Thymus (tissue), 11 donors: ENCODE data around the gene MLLT10. TPM values are rescaled to one million over a fixed set of nuclear protein-coding genes. Genes with fewer than 3 reads are reported as not detected.

Experiments
- DNase-seq, 9 donors: peaks; one replicate each; pipeline ENCODE4 v3.0.0-alpha.2; 2013; ENCODE audit warnings: low spot score in 9 of 9, low read depth in 6 of 9, missing footprints in 1 of 9
- H3K27ac ChIP-seq, 2 donors: one replicate each; pipeline ENCODE4 v1.5.1; 2013; ENCODE audit warnings: control low read depth in 1 of 2, low read depth in 1 of 2, low read length in 1 of 2, mild to moderate bottlenecking in 1 of 2, moderate library complexity in 1 of 2
- H3K27me3 ChIP-seq, 2 donors: one replicate each; pipeline ENCODE4 v1.5.1; 2013; ENCODE audit warnings: low read length in 1 of 2; ENCODE audit not compliant: control insufficient read depth in 2 of 2, insufficient read depth in 1 of 2
- H3K36me3 ChIP-seq, 2 donors: one replicate each; pipeline ENCODE4 v1.5.1; 2013; ENCODE audit warnings: low read length in 1 of 2, mild to moderate bottlenecking in 1 of 2, moderate library complexity in 1 of 2; ENCODE audit not compliant: control insufficient read depth in 2 of 2, insufficient read depth in 2 of 2
- H3K4me1 ChIP-seq, 2 donors: one replicate each; pipeline ENCODE4 v1.5.1; 2013; ENCODE audit warnings: low read length in 2 of 2; ENCODE audit not compliant: control insufficient read depth in 2 of 2, insufficient read depth in 2 of 2
- H3K4me3 ChIP-seq, 2 donors: one replicate each; pipeline ENCODE4 v1.5.1; 2013; ENCODE audit warnings: low read length in 2 of 2, control low read depth in 1 of 2, mild to moderate bottlenecking in 1 of 2
- H3K9me3 ChIP-seq, 2 donors: one replicate each; pipeline ENCODE4 v1.5.1; 2013; ENCODE audit warnings: low read length in 1 of 2, mild to moderate bottlenecking in 1 of 2; ENCODE audit not compliant: control insufficient read depth in 2 of 2, insufficient read depth in 1 of 2
- WGBS: extraction: QIAGEN DNeasy Blood & Tissue Kit; methylation state at CpG from one replicate; pipeline ENCODE4 v1.1.7; 2013; 5-methylcytosine and 5-hydroxymethylcytosine counted together
- polyA plus RNA-seq: library from polyadenylated mRNA; stranded (reverse); fragments of 200-250 nt; gene quantifications from one replicate; pipeline ENCODE4 v1.2.3, GENCODE V29; 2013
- total RNA-seq: library from RNA; stranded (reverse); fragments of 120-200 nt; gene quantifications from one replicate; pipeline ENCODE4 v1.2.4, GENCODE V29; 2013
- donor health status: healthy.

MLLT10 gene
- total and polyA plus RNA-seq, 2 donors, result 23.0 to 27.9 TPM

DNA sequence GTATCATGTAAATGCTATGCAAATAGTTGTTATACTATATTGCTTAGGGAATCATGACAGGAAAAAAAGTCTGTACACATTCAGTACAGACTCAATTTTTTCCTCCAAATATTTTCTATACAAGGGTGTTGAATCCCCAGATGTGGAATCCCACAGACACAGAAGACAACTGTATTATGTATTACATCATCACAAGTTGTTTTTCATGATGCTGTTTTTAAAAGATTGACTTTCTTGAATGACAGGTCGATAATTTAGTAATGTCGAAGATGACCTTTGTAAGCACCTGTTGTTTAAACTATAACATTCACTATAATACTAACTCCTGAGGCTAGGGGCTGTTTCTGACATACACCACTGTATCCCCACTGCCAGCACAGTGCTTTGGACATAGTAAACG, 143.5 kb downstream of the MLLT10 start:
- Histone ChIP-seq H3K36me3 (peaks cover 6 to 14% of the 10 kb centered on the region in 2 donors), H3K4me3 (no peak overlapping the region), H3K27ac (no peak overlapping the region), H3K9me3 (no peaks in the 10 kb centered on the region), H3K4me1 (no peaks in the 10 kb centered on the region), H3K27me3 (no peaks in the 10 kb centered on the region)
- DNase-seq, result no peak
- WGBS, result 98% methylated on average over 3 of the region's 3 CpGs

DNA sequence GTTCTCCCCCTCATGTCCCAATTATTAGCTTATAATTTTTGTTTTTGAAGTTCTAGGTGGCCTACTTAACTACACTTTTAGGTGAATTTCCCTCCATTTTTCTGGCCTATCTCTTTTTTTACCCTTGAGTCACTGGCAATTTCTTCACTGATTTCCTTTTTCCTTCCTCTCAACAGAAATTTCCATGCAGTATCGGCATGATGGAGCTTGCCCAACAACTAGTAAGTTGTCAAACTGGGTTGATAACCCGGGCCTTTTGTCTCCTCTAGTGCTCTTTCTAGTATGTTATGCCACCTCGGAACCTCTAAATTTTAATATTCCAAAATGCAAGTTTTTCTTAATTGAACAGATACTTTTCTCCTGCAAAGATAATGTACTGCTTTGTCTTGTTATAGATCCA, 147.1 kb downstream of the MLLT10 start:
- Histone ChIP-seq H3K4me3 (no peak overlapping the region), H3K9me3 (no peaks in the 10 kb centered on the region), H3K4me1 (no peaks in the 10 kb centered on the region), H3K36me3 (peaks cover 0 to 8% of the 10 kb centered on the region in 2 donors), H3K27me3 (no peaks in the 10 kb centered on the region), H3K27ac (no peak overlapping the region)
- DNase-seq, result no peak
- 97% methylated on average over 3 of the region's 3 CpGs for WGBS

DNA sequence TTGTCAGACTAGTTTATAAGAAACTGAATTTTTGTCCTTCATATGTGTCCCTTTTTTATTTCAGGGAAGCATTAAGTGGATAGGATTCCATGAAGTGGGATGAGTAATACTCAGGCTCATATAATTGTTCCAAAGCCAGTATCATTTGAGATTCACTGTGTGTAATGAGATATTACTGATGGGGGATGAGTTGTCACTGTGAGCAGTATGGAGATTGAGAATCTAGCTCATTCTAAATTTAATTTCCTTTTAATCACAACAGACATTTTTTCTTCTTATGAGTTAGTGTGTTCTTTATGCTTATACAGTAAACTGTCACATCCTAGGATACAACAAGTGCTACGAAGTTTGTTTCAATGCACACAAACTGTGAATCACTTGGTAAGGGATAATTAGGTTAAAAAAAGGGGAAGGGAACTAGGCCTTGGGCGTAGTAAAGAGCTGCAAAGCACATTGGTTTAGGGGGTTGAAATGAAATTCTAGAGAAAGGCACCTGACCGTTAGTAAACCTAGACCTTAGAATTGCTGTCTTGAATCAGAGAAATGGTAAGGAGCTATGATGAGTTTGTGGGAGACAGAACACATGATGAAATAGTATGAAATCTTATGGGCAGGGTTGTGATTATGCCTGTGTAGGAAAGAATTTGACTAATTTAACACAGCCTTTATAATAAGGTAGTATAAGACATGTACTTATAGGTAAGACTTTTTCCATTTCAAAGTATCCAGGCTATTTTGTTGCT, 153.4 kb downstream of the MLLT10 start:
- Histone ChIP-seq H3K4me1 (no peaks in the 10 kb centered on the region), H3K27ac (no peak overlapping the region), H3K36me3 (peaks cover 0 to 7% of the 10 kb centered on the region in 2 donors), H3K9me3 (no peaks in the 10 kb centered on the region), H3K27me3 (no peaks in the 10 kb centered on the region), H3K4me3 (no peak overlapping the region)
- no peak for DNase-seq
- 98% methylated on average over 3 of the region's 3 CpGs for WGBS

DNA sequence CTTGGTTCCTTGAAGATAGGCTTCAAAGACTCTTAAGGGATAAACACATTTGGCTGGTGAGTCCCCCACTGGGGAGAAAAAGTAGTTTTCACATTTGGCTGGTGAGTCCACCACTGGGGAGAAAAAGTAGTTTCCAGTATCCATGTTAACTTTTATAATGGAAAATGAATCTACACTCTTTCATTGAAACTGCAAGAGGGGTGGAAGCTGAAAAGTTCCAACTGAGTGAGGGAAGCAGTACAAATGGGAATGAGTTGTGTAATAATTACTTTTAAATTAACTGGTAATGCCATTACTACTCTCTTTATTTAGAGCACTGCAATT, 153.9 kb downstream of the MLLT10 start:
- no peak for DNase-seq
- H3K36me3 ChIP-seq, result peaks cover 0 to 7% of the 10 kb centered on the region in 2 donors
- H3K27ac ChIP-seq, result no peak overlapping the region
- H3K4me1 ChIP-seq, result no peaks in the 10 kb centered on the region
- no peak overlapping the region for H3K4me3 ChIP-seq
- no peaks in the 10 kb centered on the region for H3K27me3 ChIP-seq
- no peaks in the 10 kb centered on the region for H3K9me3 ChIP-seq

DNA sequence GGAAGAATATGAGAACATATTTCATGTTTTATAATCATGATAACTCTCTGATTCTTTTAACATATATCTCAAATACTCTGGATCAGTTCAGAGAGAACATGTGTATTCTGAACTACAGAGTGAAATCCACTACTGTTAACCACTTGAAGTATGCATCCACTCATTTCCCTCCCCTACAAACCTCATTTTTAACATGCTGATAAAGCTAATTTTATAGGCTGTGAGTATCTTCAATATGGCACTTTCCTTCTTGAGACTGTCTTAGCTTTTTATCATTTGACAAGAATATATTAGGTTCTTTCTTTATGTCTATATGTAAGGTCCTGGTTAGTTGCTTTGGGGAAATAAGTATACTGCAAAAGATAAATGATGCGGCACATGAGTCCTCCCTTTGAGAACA, 154.8 kb downstream of the MLLT10 start:
- Histone ChIP-seq H3K4me1 (no peaks in the 10 kb centered on the region), H3K36me3 (peaks cover 0 to 7% of the 10 kb centered on the region in 2 donors), H3K9me3 (no peaks in the 10 kb centered on the region), H3K4me3 (no peak overlapping the region), H3K27me3 (no peaks in the 10 kb centered on the region), H3K27ac (no peak overlapping the region)
- DNase-seq, result no peak
- WGBS, result 97% methylated on average over 1 of the region's 1 CpG

DNA sequence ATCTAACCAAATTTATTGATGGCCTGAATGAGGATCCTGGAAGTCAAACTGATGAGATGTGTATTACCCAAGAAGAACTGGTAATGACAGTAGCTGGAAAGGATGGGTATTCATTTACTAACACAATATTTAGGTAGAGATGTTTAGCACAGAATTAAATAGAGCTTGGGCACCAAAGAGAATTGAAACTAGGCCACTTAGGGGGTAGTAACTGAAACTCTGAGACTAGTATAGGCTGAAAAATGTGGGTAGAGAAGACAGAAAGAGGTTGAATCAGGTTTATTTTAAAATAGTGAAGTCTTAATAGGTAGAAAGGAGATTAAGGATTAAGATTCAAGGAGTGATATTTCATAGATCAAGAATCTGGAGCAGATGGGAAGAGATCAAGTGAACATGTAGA, 155.8 kb downstream of the MLLT10 start:
- peaks cover 0 to 7% of the 10 kb centered on the region in 2 donors for H3K36me3 ChIP-seq
- no peak overlapping the region for H3K4me3 ChIP-seq
- H3K9me3 ChIP-seq, result no peaks in the 10 kb centered on the region
- H3K27me3 ChIP-seq, result no peaks in the 10 kb centered on the region
- no peak overlapping the region for H3K27ac ChIP-seq
- H3K4me1 ChIP-seq, result no peaks in the 10 kb centered on the region
- no peak for DNase-seq

DNA sequence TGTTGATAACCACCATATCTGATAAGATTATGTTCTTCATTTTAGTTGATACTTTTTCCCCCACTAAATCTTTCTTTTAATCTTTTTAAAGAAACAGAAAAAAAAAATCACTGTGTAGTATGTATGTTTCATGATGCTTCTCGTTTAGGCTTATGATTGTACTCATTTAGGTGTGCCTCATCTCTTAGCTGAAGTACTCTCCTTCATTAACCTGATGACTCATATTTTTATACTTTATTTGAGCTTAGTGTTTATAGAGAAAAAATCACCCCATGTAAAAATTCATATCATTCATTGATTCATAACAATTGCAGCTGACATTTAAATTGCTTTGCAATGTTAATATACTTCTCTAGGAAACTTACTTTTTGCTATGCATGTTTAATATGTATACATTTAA, 158.9 kb downstream of the MLLT10 start:
- H3K4me3 ChIP-seq, result no peak overlapping the region
- WGBS, result 99% methylated on average over 1 of the region's 1 CpG
- H3K27ac ChIP-seq, result no peak overlapping the region
- no peak for DNase-seq
- H3K36me3 ChIP-seq, result peaks cover 0 to 7% of the 10 kb centered on the region in 2 donors
- no peaks in the 10 kb centered on the region for H3K9me3 ChIP-seq
- no peaks in the 10 kb centered on the region for H3K4me1 ChIP-seq
- H3K27me3 ChIP-seq, result no peaks in the 10 kb centered on the region

DNA sequence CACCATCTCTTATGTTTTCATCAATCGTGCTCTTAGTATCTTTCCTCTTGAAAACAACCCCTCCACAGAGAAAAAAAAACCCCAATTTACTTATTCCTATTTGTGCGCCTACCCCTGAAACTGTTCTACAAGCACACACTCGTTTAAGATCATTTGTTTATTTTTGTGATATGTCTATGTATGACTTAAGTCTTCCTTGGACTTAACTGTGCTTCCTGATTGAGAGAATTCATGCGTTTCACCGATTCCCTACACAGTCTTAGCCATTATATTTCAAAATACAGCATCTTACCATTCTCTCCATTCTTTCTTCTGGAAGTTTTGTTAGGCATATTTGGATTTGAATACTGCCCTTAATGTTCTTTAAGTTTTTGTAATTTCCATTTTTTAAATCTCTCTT, 159.4 kb downstream of the MLLT10 start:
- Histone ChIP-seq H3K4me3 (no peak overlapping the region), H3K9me3 (no peaks in the 10 kb centered on the region), H3K4me1 (no peaks in the 10 kb centered on the region), H3K36me3 (peaks cover 0 to 3% of the 10 kb centered on the region in 2 donors), H3K27ac (no peak overlapping the region), H3K27me3 (no peaks in the 10 kb centered on the region)
- 95% methylated on average over 5 of the region's 5 CpGs for WGBS
- DNase-seq, result no peak

DNA sequence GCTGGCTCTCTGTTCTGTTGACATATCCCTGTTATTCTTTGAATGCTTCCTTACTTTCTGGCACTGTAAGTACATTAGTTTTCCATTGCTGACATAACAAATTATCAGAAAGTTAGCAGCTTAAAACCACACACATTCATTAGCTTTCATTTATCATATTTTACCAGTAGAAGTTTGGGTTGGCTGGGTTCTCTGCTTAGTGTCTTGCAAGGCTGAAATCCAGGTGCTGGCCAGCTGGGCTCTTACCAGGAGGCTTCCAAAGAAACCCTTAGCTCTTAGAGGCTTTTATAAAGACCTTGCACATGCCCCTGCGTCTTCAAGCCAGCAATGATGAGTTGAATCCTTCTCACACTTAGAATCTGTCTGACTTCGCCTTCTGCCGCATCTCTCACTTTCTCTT, 160.6 kb downstream of the MLLT10 start:
- no peak overlapping the region for H3K27ac ChIP-seq
- H3K9me3 ChIP-seq, result no peaks in the 10 kb centered on the region
- peaks cover 0 to 3% of the 10 kb centered on the region in 2 donors for H3K36me3 ChIP-seq
- H3K4me3 ChIP-seq, result no peak overlapping the region
- WGBS, result 96% methylated on average over 3 of the region's 3 CpGs
- no peak for DNase-seq
- H3K27me3 ChIP-seq, result no peaks in the 10 kb centered on the region
- H3K4me1 ChIP-seq, result no peaks in the 10 kb centered on the region

DNA sequence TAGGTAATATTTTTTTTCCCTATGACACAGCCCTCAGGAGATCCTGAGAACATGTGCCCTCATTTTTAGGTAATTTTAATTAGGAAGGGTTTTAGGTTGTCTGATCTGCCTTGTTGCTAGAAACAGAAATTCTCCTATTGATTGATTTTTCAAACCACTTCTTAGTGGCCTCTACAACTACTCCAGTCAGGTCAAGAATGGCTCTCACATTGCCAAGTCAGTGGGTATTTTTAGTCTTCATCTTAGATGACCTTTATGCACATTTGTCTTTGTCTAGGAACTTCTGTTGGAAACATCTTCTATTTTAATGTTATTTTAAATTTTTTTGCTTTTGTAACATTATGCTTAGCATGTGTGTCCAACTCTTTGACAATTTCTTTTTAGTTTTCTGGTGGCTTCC, 162.3 kb downstream of the MLLT10 start:
- no peaks in the 10 kb centered on the region for H3K27me3 ChIP-seq
- DNase-seq, result no peak
- no peaks in the 10 kb centered on the region for H3K9me3 ChIP-seq
- H3K36me3 ChIP-seq, result peaks cover 0 to 5% of the 10 kb centered on the region in 2 donors
- H3K4me3 ChIP-seq, result no peak overlapping the region
- H3K27ac ChIP-seq, result no peak overlapping the region
- no peaks in the 10 kb centered on the region for H3K4me1 ChIP-seq
